Body of pancreas (tissue), 4 donors: Measurements from ENCODE around the gene GRID2. TPM values are rescaled to one million over a fixed set of nuclear protein-coding genes. Genes with fewer than 3 reads are reported as not detected.

Experiments
- ATAC-seq: fragments of 150-250 bp; one replicate; pipeline ENCODE4 v1.9.1; 2016
- DNase-seq, 4 donors: peaks; one replicate each; pipeline ENCODE4 v3.0.0-alpha.2; 2019
- H3K27ac ChIP-seq, 4 donors: fragments of 200-600 bp; sonication (generic); 1 replicate in 3 of 4; 2 replicates in 1 of 4; pipeline versions ENCODE4 v1.5.1 to v1.6.1; 2016 to 2019; ENCODE audit warnings: mild to moderate bottlenecking in 1 of 4, mixed read lengths in 1 of 4, moderate library complexity in 1 of 4
- H3K27me3 ChIP-seq, 2 donors: fragments of 200-600 bp; sonication (generic); one replicate each; pipeline ENCODE4 v1.6.0; 2016; ENCODE audit warnings: mild to moderate bottlenecking in 1 of 2
- H3K36me3 ChIP-seq, 2 donors: fragments of 200-600 bp; sonication (generic); replicated peaks in 1 of 2; 2 replicates each; pipeline ENCODE4 v1.5.1; 2016; ENCODE audit warnings: low read depth in 2 of 2; ENCODE audit not compliant: insufficient read depth in 1 of 2
- H3K4me1 ChIP-seq: fragments of 200-600 bp; sonication (generic); one replicate; pipeline ENCODE4 v1.6.0; 2016
- H3K4me3 ChIP-seq, 2 donors: fragments of 200-600 bp; sonication (generic); 1 replicate in 1 of 2; 2 replicates in 1 of 2; pipeline ENCODE4 v1.5.1; 2016 to 2019
- H3K9me3 ChIP-seq, 3 donors: fragments of 200-600 bp; sonication (generic); 1 replicate in 2 of 3; 2 replicates in 1 of 3; pipeline ENCODE4 v1.5.1; 2016
- POLR2A ChIP-seq, 3 donors: fragments of 450-650 bp; IDR thresholded peaks; one replicate each; pipeline ENCODE4 v1.6.1; 2016; ENCODE audit warnings: antibody characterized with exemption in 3 of 3, mild to moderate bottlenecking in 2 of 3
- WGBS, 2 donors: methylation state at CpG; one replicate each; pipeline ENCODE4 v1.1.5; 2017; 5-methylcytosine and 5-hydroxymethylcytosine counted together
- intact Hi-C: fragments of 100-400 bp; cut with DNase I; formaldehyde crosslinking; loops from one replicate; pipeline ENCODE4 v1.15.1; 2023
- total RNA-seq, 2 donors: library from RNA; depleted of rRNA; stranded (reverse); fragments of >200 nt; gene quantifications; one replicate each; pipeline ENCODE4 v1.1.0, GENCODE V29; 2016
- TF ChIP-seq, protein P1 (sequence below), 7 experiments: fragments of 450-650 bp in 4 of 7; fragments of 200-600 bp in 3 of 7; sonication (generic) in 3 of 7; IDR thresholded peaks; one replicate each; pipeline ENCODE4 v1.5.1; 2016 to 2019; ENCODE audit warnings: antibody characterized with exemption in 7 of 7

The GRID2 gene
- total RNA-seq, 2 donors from 2014 or later, result not detected

GRCh38 chr4:93502991-93503390 lies 1199.2 kb downstream of the GRID2 start:
- DNase-seq, result no peak
- Histone ChIP-seq H3K4me1 (no peaks in the 10 kb centered on the region), H3K36me3 (no peaks in the 10 kb centered on the region), H3K27ac (no peak overlapping the region), H3K27me3 (no peaks in the 10 kb centered on the region), H3K9me3 (no peaks in the 10 kb centered on the region), H3K4me3 (no peak overlapping the region)
- ATAC-seq, result no peak
- intact Hi-C loops, result no loop called here
- TF ChIP-seq, protein P1, sequence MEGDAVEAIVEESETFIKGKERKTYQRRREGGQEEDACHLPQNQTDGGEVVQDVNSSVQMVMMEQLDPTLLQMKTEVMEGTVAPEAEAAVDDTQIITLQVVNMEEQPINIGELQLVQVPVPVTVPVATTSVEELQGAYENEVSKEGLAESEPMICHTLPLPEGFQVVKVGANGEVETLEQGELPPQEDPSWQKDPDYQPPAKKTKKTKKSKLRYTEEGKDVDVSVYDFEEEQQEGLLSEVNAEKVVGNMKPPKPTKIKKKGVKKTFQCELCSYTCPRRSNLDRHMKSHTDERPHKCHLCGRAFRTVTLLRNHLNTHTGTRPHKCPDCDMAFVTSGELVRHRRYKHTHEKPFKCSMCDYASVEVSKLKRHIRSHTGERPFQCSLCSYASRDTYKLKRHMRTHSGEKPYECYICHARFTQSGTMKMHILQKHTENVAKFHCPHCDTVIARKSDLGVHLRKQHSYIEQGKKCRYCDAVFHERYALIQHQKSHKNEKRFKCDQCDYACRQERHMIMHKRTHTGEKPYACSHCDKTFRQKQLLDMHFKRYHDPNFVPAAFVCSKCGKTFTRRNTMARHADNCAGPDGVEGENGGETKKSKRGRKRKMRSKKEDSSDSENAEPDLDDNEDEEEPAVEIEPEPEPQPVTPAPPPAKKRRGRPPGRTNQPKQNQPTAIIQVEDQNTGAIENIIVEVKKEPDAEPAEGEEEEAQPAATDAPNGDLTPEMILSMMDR (IDR thresholded peaks at IDR 0.05), result no peak
- TF ChIP-seq POLR2A (IDR thresholded peaks at IDR 0.05), result no peak
- 31 to 48% methylated on average over 2 of the region's 2 CpGs for WGBS, 2 donors

- intact Hi-C loops, result no loop called here
- Histone ChIP-seq H3K4me3 (no peak overlapping the region), H3K27ac (no peak overlapping the region), H3K9me3 (no peaks in the 10 kb centered on the region), H3K36me3 (no peaks in the 10 kb centered on the region), H3K27me3 (no peaks in the 10 kb centered on the region), H3K4me1 (no peaks in the 10 kb centered on the region)
- TF ChIP-seq, protein P1 (IDR thresholded peaks at IDR 0.05), result no peak
- ATAC-seq (no peak), DNase-seq (no peak)
- WGBS, 2 donors, result 32 to 36% methylated on average over 2 of the region's 2 CpGs
These were observed 1210.1 kb downstream of the GRID2 start for GRCh38 chr4:93513851-93514250.

DNA sequence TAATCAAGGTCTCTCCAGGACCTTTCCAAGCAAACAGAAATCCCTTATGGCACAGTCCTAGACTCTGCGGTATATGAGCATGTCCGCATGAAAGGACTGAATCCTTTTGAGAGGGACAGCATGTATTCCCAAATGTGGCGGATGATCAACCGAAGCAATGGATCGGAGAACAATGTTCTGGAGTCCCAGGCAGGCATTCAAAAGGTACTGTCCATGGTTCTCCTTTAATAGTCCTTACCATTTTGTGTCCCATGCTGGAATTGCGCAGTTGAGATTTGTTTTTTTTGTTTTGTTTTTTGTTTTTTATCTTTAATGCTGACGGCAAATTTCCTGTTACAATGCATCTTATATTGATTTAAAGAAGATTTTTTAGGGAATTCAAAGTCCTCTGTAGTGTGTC lies 1211.4 kb downstream of the GRID2 start:
- H3K9me3 ChIP-seq, result no peaks in the 10 kb centered on the region
- no peaks in the 10 kb centered on the region for H3K36me3 ChIP-seq
- ATAC-seq (no peak), DNase-seq (no peak)
- TF ChIP-seq, protein P1 (IDR thresholded peaks at IDR 0.05), result no peak
- TF ChIP-seq POLR2A (IDR thresholded peaks at IDR 0.05), result no peak
- 91% methylated on average over 7 of the region's 7 CpGs for WGBS, 2 donors
- no peak overlapping the region for H3K4me3 ChIP-seq
- H3K27ac ChIP-seq, result no peak overlapping the region
- intact Hi-C loops, result no loop called here
- H3K4me1 ChIP-seq, result no peaks in the 10 kb centered on the region
- H3K27me3 ChIP-seq, result no peaks in the 10 kb centered on the region

DNA sequence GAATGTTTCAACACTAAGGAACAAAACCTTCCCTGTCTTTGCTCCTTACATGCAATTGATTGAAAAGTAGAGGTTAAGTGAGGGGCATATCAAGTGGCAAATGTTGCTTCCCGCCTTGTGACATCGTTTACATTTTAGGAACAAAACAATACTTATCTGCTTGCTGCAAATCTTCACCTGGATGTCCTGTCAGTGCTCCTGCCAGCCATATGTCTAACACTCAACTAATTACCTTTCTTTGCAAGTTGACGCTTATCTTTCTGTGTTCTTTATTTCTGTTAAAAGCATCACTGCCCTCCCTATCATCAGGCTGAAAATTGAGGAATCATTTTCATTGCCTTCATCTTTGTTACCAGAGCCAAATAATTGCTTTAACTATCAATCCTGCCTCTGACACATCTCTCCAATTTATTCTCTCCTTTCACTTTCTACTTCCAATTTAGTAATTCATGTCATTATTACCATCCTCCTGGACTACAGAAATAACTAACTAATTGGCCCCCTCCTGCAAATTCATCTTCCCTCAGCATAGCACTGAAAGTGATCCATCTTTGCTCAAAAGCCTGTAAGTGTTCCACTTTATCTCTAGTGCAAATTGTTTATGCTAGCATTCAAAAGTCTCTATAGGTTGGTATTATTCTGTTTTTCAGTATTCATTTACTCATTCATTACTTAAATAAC lies 1226.1 kb downstream of the GRID2 start:
- DNase-seq, result no peak
- Histone ChIP-seq H3K4me1 (no peaks in the 10 kb centered on the region), H3K27me3 (no peaks in the 10 kb centered on the region), H3K36me3 (no peaks in the 10 kb centered on the region), H3K9me3 (no peaks in the 10 kb centered on the region), H3K27ac (no peak overlapping the region), H3K4me3 (no peak overlapping the region)
- intact Hi-C loops, result no loop called here
- 18 to 31% methylated on average over 3 of the region's 3 CpGs for WGBS, 2 donors
- no peak for TF ChIP-seq POLR2A (IDR thresholded peaks at IDR 0.05)
- TF ChIP-seq, protein P1 (IDR thresholded peaks at IDR 0.05), result no peak
- no peak for ATAC-seq

DNA sequence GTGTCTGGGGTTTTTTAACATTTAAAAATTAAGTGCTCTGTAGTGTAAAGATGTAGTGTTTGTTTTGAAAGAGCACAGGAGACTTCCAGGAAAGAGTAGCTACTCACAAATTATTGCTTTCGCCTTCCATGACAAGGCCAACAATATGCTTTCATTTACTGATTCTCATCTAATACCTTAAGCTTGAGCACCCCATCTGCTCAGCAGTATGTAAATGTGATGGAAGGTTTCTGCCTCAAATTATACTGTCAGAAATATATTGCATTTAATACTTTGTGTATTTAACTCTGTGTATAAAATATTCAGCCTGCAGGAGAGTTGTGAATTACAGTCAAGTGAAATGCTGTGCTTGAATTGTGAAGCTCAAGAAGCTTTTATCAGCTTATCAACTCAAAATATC lies 1228.5 kb downstream of the GRID2 start:
- intact Hi-C loops, result no loop called here
- TF ChIP-seq, protein P1 (IDR thresholded peaks at IDR 0.05), result no peak
- TF ChIP-seq POLR2A (IDR thresholded peaks at IDR 0.05), result no peak
- Histone ChIP-seq H3K27ac (no peak overlapping the region), H3K4me1 (no peaks in the 10 kb centered on the region), H3K36me3 (no peaks in the 10 kb centered on the region), H3K9me3 (no peaks in the 10 kb centered on the region), H3K27me3 (no peaks in the 10 kb centered on the region), H3K4me3 (no peak overlapping the region)
- no peak for DNase-seq
- ATAC-seq, result no peak
- whole genome bisulfite sequencing, 2 donors, result 79 to 81% methylated on average over 1 of the region's 1 CpG
